IPS DF 6.9 (cell line): ENCODE measurements around the gene PLD5.
"Not testable (repeated sequence)": the region's sequence is repeated elsewhere in the genome, so short reads cannot be mapped to it uniquely, and the experiment has no call there.

Experiments used
- DNase-seq: peaks from one replicate; pipeline ENCODE4 v3.0.0-alpha.2; 2013; ENCODE audit warnings: low read depth, low spot score
- H3K27ac ChIP-seq: one replicate; pipeline ENCODE4 v1.5.1; 2013; ENCODE audit warnings: low read length, control low read depth
- H3K27me3 ChIP-seq: 2 replicates; pipeline ENCODE4 v1.6.1; 2013; ENCODE audit warnings: mild to moderate bottlenecking, low read length; ENCODE audit not compliant: control insufficient read depth, insufficient read depth
- H3K36me3 ChIP-seq: 2 replicates; pipeline ENCODE4 v1.6.1; 2013; ENCODE audit warnings: low read length; ENCODE audit not compliant: control insufficient read depth, insufficient read depth
- H3K4me1 ChIP-seq: 2 replicates; pipeline ENCODE4 v1.6.1; 2013; ENCODE audit warnings: low read length; ENCODE audit not compliant: control insufficient read depth, insufficient read depth
- H3K4me3 ChIP-seq: 2 replicates; pipeline ENCODE4 v1.5.1; 2013; ENCODE audit warnings: mild to moderate bottlenecking, low read length
- H3K9me3 ChIP-seq: 2 replicates; pipeline ENCODE4 v1.6.1; 2013; ENCODE audit warnings: low read length, inconsistent platforms; ENCODE audit not compliant: control insufficient read depth, insufficient read depth
- WGBS: extraction: QIAGEN DNeasy Blood & Tissue Kit; methylation state at CpG from one replicate; pipeline ENCODE4 v1.1.7; 2013; ENCODE audit warnings: mixed read lengths, missing lambda C conversion rate; ENCODE audit not compliant: insufficient read length, insufficient coverage; 5-methylcytosine and 5-hydroxymethylcytosine counted together

Gene PLD5

DNA sequence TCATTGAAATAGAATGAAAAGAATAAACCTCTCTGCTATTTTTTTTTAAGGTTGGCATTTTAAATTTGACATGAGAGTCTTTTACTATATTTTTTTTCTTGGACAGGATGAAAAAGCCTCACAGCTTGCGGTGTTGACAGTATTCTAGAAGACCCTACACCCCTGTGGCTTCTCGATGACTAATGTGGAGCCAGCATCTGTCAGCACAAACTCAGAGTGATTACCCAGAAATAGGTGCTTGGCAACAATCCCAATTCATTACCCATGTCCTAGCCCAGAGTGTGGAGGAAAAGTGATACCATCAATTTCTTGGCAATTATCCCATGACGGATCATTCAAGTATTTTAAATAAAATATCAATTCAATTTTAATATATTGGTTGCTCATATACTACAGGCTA is 338.8 kb downstream of the PLD5 start:
- no peak for DNase-seq
- H3K4me3 ChIP-seq: no peak overlapping the region
- no peaks in the 10 kb centered on the region for H3K27me3 ChIP-seq
- H3K36me3 ChIP-seq: no peaks in the 10 kb centered on the region
- no peak overlapping the region for H3K27ac ChIP-seq
- no CpG with 5 or more reads among the region's 3 CpGs for WGBS
- H3K9me3 ChIP-seq: no peaks in the 10 kb centered on the region
- no peaks in the 10 kb centered on the region for H3K4me1 ChIP-seq

DNA sequence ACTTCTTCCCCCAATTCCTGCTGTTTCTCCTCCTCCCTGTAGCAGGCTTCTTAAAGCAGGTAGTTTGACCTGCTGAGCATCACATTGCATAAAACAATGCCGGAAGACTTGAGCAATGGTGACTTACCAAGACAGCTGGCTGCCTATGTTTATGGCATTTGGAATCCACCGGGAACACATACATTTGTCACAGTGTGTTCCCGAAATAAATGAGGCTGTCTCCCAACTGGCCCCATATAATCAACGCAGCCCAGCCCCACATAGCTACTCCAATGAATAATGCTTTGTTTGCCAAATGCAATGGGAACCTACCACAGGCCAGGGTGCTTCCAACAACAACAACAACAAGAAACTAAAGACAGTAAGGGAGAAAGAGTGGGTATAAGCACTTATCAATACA is 339.5 kb downstream of the PLD5 start:
- no peak for DNase-seq
- Histone ChIP-seq H3K36me3 (no peaks in the 10 kb centered on the region), H3K4me1 (no peaks in the 10 kb centered on the region), H3K4me3 (no peak overlapping the region), H3K9me3 (no peaks in the 10 kb centered on the region), H3K27me3 (no peaks in the 10 kb centered on the region), H3K27ac (no peak overlapping the region)
- WGBS: no CpG with 5 or more reads among the region's 4 CpGs

DNA sequence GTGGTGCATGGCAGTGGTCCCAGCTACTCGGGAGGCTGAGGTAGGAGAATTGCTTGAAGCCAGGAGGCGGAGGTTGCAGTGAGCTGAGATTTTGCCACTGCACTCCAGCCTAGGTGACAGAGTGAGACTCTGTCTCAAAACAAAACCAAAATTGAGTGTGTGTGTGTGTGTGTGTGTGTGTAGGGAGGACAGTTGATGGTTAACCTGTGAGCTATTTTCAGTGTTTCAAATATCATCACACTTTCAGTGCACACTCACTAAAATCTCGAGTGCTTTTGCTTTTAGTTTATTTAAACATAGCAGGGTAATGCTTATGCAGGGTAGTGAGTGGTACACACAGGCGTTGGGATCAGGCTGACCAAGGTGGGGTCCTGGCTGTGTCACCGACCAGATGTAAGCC is 344.7 kb downstream of the PLD5 start:
- H3K4me3 ChIP-seq, H3K9me3 ChIP-seq, H3K27ac ChIP-seq, H3K36me3 ChIP-seq, H3K4me1 ChIP-seq, H3K27me3 ChIP-seq, DNase-seq: not testable (repeated sequence)
- no CpG with 5 or more reads among the region's 5 CpGs for WGBS

DNA sequence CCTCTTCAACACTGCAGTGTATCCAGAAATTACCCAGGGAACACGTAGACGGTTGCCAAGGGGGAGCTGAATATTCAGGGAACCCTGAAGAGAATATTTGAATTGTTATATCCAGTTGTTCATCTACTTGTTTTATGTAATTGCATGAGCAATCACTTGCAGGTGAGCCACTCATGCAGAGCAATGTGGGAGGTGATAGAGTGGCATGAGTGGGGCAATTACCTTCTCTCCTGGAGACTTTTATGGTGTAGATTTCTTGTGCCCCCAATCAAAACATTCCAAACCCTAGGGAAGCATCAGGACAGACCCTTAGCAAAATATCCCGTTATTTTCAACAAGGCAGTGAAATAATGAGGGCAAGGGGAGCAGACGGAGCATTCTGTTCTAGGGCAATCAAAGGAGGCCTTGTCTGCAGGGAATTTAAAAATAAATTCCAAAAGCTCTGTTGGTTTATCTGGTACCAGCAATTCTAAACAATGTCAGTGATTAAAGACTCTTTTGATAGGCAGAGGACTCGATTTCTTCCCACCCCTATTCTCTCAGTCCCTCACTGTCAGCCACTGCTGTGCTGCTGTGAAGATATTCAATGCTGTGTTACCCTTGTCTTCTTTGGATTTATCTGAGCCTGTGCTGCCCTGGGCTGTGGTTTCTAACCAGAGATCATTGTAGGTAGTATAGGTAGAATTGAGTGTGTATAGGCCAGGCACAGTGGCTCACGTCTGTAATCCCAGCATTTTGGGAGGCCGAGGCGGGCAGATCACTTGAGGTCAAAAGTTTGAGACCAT is 345.4 kb downstream of the PLD5 start:
- Histone ChIP-seq H3K27ac (no peak overlapping the region), H3K9me3 (no peaks in the 10 kb centered on the region), H3K4me1 (no peaks in the 10 kb centered on the region), H3K4me3 (no peak overlapping the region), H3K36me3 (no peaks in the 10 kb centered on the region), H3K27me3 (no peaks in the 10 kb centered on the region)
- no peak for DNase-seq
- WGBS: no CpG with 5 or more reads among the region's 8 CpGs

DNA sequence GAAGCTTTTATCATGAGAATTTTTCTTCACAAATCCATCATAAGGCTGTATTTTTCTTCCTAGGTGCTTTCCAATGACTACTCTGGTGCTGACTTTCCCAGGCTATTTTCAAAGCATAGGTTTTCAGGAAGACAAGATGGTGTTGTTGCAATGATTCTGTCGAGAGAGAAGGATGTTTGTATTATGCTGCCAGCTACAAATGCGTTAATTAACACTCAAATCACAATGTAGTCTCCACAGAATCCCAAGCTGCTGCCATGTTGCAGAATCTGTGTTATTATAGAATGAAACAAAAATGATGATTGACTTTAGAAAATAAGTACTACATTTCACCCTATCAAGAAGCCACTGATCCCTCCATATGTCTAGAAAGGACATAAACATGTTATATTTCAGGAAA is 346.1 kb downstream of the PLD5 start:
- H3K27ac ChIP-seq: no peak overlapping the region
- no peak overlapping the region for H3K4me3 ChIP-seq
- no CpG with 5 or more reads among the region's 2 CpGs for WGBS
- no peaks in the 10 kb centered on the region for H3K9me3 ChIP-seq
- DNase-seq: no peak
- H3K36me3 ChIP-seq: no peaks in the 10 kb centered on the region
- H3K4me1 ChIP-seq: no peaks in the 10 kb centered on the region
- H3K27me3 ChIP-seq: no peaks in the 10 kb centered on the region

DNA sequence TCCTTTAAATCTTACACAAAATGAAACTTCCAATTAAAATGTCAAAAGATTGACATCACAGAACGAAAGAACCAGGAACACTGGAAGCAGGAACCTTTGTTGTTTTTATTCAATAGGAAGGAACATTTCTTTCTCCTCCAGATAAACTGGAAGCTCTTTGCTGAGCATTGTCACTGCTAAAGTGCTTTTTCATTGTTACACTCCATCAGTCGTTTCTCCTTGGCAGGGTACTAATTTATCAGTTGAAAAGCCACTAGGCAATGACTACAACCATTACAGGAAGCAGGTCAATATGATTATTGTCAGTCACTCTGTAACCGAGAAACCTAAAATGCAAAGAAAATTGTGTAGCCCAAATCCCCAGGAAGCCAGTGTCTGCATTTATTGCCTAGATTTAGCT is 362.4 kb downstream of the PLD5 start:
- no peak overlapping the region for H3K4me3 ChIP-seq
- no peak overlapping the region for H3K27ac ChIP-seq
- H3K4me1 ChIP-seq: peaks cover 1% of the 10 kb centered on the region; the same call in 1 of the 2 replicates
- no peaks in the 10 kb centered on the region for H3K36me3 ChIP-seq
- no CpG with 5 or more reads among the region's 3 CpGs for WGBS
- DNase-seq: no peak
- no peaks in the 10 kb centered on the region for H3K27me3 ChIP-seq
- H3K9me3 ChIP-seq: no peaks in the 10 kb centered on the region

DNA sequence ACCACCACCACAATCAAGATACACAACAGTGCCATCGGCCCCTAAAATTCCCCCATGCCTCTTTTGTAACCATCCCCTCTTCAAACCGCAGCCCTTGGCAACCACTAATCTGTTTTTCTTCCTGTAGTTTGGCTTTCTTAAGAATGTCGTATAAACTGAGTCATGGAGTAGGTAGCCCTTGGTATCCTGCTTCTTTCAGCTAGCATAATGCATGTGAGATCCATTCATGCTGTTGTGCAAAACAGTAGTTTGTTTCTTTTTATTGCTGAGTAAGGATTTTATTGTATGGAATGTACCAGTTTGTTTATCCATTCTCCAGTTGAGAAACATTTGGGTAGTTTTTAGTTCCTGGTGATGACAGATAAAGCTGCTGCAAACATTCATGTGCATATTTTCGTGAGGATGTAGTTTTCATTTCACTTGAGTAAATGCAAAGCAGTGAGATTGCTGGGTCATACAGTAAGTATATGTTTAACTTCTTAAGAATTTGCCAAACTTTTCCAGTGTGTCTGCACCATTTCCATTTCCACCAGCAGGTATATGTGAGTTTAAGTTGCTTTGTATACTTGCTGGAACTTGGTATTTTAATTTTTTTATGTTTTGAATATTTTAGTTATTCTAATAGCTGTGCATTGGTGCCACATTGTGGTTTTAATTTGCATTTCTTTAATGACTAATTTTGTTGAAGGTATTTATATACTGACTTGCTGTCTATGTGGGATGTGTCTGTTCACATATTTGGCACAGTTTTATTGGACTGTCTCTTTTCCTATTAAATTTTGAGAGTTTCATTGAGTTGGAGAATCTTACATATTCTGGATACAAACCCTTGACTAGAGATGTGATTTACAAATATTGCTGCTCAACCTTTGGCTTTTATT is 377.2 kb downstream of the PLD5 start:
- no peak for DNase-seq
- H3K9me3 ChIP-seq: no peaks in the 10 kb centered on the region
- H3K4me1 ChIP-seq: no peaks in the 10 kb centered on the region
- no CpG with 5 or more reads among the region's 4 CpGs for WGBS
- H3K27me3 ChIP-seq: no peaks in the 10 kb centered on the region
- no peak overlapping the region for H3K27ac ChIP-seq
- H3K36me3 ChIP-seq: no peaks in the 10 kb centered on the region
- H3K4me3 ChIP-seq: no peak overlapping the region

DNA sequence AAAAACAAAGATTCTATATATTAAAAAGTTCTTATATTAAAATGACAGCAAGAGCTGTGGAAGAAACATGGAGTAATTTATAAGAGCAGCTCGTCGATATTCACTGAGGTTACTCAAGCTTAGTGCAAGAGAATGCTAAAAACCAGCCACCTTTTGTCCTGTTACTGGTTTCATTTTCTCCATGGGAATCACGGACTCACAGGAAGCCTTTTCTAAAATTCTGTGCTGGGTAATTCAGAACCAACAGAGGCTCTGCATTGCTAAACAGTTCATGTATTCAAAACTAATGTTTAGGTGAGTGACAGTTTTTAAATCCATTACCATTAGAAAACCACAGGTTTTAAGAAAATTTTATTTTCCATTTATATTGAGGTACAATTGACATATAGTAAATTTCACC is 377.8 kb downstream of the PLD5 start:
- no peak for DNase-seq
- WGBS: no CpG with 5 or more reads among the region's 3 CpGs
- no peaks in the 10 kb centered on the region for H3K36me3 ChIP-seq
- H3K4me1 ChIP-seq: no peaks in the 10 kb centered on the region
- no peaks in the 10 kb centered on the region for H3K9me3 ChIP-seq
- H3K4me3 ChIP-seq: no peak overlapping the region
- H3K27ac ChIP-seq: no peak overlapping the region
- H3K27me3 ChIP-seq: no peaks in the 10 kb centered on the region

DNA sequence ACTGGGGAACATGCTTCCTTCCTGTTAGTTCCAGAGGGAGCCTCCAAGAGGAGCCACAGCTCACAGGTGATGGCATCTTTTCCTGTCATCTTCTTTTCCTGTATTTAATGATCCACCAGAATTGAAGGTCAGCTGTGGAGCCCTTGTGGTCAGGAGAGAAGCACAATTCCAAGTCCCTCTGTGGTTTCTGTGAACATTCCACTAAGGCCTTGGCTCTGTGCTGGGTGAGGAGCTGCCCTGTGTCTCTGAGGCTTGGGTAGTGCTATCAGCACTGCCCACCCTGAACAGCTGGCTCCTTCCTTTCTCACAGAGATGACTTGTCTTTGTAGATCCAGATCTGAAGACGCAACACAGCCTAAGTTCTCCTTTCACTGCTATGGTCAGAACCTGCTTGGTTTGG is 383.7 kb downstream of the PLD5 start:
- WGBS: no CpG with 5 or more reads among the region's 1 CpG
- no peak for DNase-seq

DNA sequence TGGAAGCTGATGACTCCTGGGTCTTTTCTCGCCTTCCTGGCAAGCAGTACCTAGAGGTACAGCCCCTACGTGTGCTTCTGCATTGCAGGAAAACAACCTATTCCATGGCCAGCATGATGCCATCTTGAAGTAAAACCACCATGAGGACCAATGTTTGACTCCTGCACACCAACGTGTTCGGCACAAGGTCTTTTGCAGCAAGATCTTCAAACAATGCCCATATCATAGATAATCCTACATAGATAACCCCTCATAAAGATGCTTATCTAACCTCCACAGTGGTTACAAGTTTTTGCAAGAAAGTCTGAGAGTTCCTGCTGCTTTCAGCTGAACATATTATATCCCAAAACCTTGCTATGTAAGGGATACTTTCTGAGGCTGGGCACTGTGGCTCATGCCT is 384.5 kb downstream of the PLD5 start:
- H3K4me3 ChIP-seq: no peak overlapping the region
- no CpG with 5 or more reads among the region's 4 CpGs for WGBS
- no peak for DNase-seq
- no peaks in the 10 kb centered on the region for H3K36me3 ChIP-seq
- no peaks in the 10 kb centered on the region for H3K4me1 ChIP-seq
- H3K27me3 ChIP-seq: no peaks in the 10 kb centered on the region
- 0 out of 2 replicates have a peak, but pooled peaks cover 1% of the 10 kb centered on the region for H3K9me3 ChIP-seq
- H3K27ac ChIP-seq: no peak overlapping the region

More for the DNA sequence above, 383.7 kb downstream of the PLD5 start:
- H3K4me1 ChIP-seq: no peaks in the 10 kb centered on the region
- H3K9me3 ChIP-seq: 0 out of 2 replicates have a peak, but pooled peaks cover 1% of the 10 kb centered on the region
- no peaks in the 10 kb centered on the region for H3K27me3 ChIP-seq
- no peak overlapping the region for H3K4me3 ChIP-seq
- H3K27ac ChIP-seq: no peak overlapping the region
- no peaks in the 10 kb centered on the region for H3K36me3 ChIP-seq
